Fibroblast of villous mesenchyme (primary cell): Measurements from ENCODE around the gene NAGS. TPM values are rescaled to one million over a fixed set of nuclear protein-coding genes. Genes with fewer than 3 reads are reported as not detected.
"Not testable (repeated sequence)": the region's sequence is repeated elsewhere in the genome, so short reads cannot be mapped to it uniquely, and the experiment has no call there.

ENCODE experiments used
- DNase-seq: peaks from one replicate; pipeline ENCODE4 v3.0.0-alpha.2; 2010; ENCODE audit warnings: low read depth
- H3K4me3 ChIP-seq: 2 replicates; pipeline ENCODE4 v1.5.1; 2011; ENCODE audit warnings: low read depth, mild to moderate bottlenecking, low read length
- CTCF ChIP-seq: IDR thresholded peaks from 2 replicates; pipeline ENCODE4 v1.5.1; 2012; ENCODE audit warnings: low read depth, mild to moderate bottlenecking, low read length; ENCODE audit not compliant: insufficient read depth
- total RNA-seq: library from RNA; depleted of rRNA; stranded (reverse); fragments of >200 nt; gene quantifications from 2 replicates; pipeline ENCODE4 v1.2.3, GENCODE V29; 2012

NAGS gene
- total RNA-seq, 1 donor = 0.43 TPM

GRCh38 chr17:44033861-44034408 lies 29.5 kb downstream of the NAGS start:
- no peak for DNase-seq
- no peak for TF ChIP-seq CTCF
- H3K4me3 ChIP-seq = no peak overlapping the region

- DNase-seq, H3K4me3 ChIP-seq: not testable (repeated sequence)
These were observed 30.3 kb downstream of the NAGS start for GRCh38 chr17:44034688-44035087.

- H3K4me3 ChIP-seq = no peak overlapping the region
- TF ChIP-seq CTCF = no peak
- DNase-seq = no peak
These were observed 33.0 kb downstream of the NAGS start for GRCh38 chr17:44037471-44037870.

- no peak for TF ChIP-seq CTCF
- no peak for DNase-seq
- no peak overlapping the region for H3K4me3 ChIP-seq
These were observed 34.2 kb downstream of the NAGS start for GRCh38 chr17:44038604-44039011.

- TF ChIP-seq CTCF = no peak
- H3K4me3 ChIP-seq = no peak overlapping the region
- DNase-seq = peak; percentile 30
These were observed 35.6 kb downstream of the NAGS start for GRCh38 chr17:44039829-44040635.

- H3K4me3 ChIP-seq = no peak overlapping the region
- DNase-seq = peak; percentile 77
- TF ChIP-seq CTCF = no peak
These were observed 38.9 kb downstream of the NAGS start for GRCh38 chr17:44043272-44043696.

GRCh38 chr17:44044071-44044470 lies 39.6 kb downstream of the NAGS start:
- no peak for TF ChIP-seq CTCF
- peak; percentile 42 for DNase-seq
- H3K4me3 ChIP-seq = no peak overlapping the region
